Activated T-cell treated with anti-CD3 and anti-CD28 coated beads, Interleukin-2, amount 50 U/mL, for 24 hours (primary cell): ENCODE measurements around the gene ACY1.

Experiments
- DNase-seq: peaks from one replicate; pipeline ENCODE4 v3.0.0-alpha.2; 2020
- H3K27ac Mint-ChIP-seq: 2 replicates; pipeline ENCODE4 v1.8.0; 2020; ENCODE audit warnings: mild to moderate bottlenecking, mixed read lengths
- H3K27me3 Mint-ChIP-seq: 2 replicates; pipeline ENCODE4 v1.8.0; 2020; ENCODE audit warnings: mixed read lengths
- H3K36me3 Mint-ChIP-seq: 2 replicates; pipeline ENCODE4 v1.8.0; 2020; ENCODE audit warnings: low read depth, mixed read lengths
- H3K4me1 Mint-ChIP-seq: 2 replicates; pipeline ENCODE4 v1.8.0; 2020; ENCODE audit warnings: low read depth, mixed read lengths
- H3K4me3 Mint-ChIP-seq: 2 replicates; pipeline ENCODE4 v1.8.0; 2020; ENCODE audit warnings: mild to moderate bottlenecking, moderate library complexity, mixed read lengths
- H3K9me3 Mint-ChIP-seq: 2 replicates; pipeline ENCODE4 v1.8.0; 2020; ENCODE audit warnings: mixed read lengths

ACY1 gene

DNA sequence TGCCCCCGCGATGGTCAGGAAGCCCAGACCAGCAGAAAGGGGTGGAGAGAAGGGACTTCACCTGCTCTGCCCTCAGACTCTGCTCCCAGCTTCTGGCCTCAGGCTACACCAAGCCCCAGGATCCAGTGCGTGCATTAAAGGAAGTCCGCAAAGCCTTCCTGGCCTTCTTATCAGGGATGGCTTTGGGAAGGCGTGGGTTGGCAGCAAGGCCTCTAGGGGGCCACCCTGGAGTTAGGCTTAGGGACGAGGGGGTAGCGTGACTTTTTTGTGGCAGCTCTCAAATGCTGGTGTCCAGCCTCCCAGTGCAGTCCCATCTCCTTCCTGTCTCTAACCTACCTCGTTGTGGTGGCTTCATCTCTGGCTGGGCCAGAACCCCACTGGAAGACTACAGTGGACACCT is 31.3 kb downstream of the ACY1 start:
- Mint-ChIP-seq H3K9me3 (no peaks in the 10 kb centered on the region), H3K36me3 (no peaks in the 10 kb centered on the region), H3K4me1 (no peaks in the 10 kb centered on the region), H3K27me3 (no peaks in the 10 kb centered on the region), H3K27ac (no peak overlapping the region), H3K4me3 (no peak overlapping the region)
- DNase-seq = no peak

DNA sequence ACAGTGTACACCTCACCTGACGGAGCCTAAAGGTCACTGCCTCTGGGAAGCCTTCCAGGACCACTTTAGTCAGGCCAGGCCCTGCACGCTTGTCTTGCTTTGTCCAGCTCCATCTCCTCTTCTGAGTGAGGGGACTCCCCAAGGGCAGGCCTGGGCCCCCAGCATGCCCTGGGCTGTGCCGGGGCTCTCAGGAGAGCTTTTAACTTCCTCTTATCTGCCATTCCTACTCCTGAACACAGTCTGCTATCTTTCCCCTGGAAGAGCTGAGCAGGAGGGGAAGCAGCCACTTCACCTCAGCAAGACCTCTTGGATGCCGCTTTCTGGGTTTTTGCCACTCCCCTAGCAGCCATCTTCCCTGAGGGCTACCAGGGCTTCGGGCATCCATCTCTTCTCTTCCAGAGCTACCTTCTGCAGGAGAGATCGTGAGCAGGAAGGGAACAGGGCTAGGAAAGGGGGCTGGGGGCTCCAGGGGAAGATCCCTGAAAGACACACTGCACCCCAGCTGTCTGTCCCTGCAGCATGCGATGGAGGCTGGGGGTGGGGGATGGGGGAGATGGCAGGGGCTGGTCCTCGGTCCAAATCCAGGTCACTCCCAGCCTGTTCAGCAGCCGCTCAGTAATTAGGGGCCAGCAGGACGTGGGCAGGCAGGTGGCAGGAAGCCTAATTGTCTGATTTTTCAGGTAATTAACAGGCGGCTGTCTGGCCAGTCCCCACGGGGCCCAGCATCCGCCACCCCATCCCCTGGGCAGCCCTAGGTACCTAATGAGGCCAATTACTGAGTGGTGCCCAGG is 32.3 kb downstream of the ACY1 start:
- Mint-ChIP-seq H3K4me3 (no peak overlapping the region), H3K9me3 (no peaks in the 10 kb centered on the region), H3K4me1 (no peaks in the 10 kb centered on the region), H3K27me3 (no peaks in the 10 kb centered on the region), H3K36me3 (no peaks in the 10 kb centered on the region), H3K27ac (no peak overlapping the region)
- no peak for DNase-seq

DNA sequence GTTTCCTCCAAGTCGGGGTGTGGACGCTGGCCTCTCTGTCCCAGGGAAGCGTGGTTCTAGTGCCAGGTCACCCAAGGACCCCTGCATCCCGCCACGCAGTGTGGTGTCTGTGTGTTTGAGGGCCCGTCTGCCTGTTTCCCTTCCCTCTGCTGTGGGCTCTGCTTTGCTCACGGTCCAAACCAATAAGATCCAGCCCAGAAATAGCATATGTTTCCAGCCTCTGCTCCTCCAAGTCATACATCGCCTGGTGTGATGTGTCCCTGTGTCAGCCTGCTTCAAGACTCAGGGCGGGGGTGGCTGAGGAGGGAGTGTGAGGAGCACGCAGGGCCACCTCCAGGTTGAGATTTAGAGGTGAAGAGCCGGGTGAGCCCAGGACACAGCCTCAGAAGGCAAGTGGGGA is 34.3 kb downstream of the ACY1 start:
- no peaks in the 10 kb centered on the region for H3K4me1 Mint-ChIP-seq
- H3K27me3 Mint-ChIP-seq = no peaks in the 10 kb centered on the region
- DNase-seq = no peak
- no peaks in the 10 kb centered on the region for H3K36me3 Mint-ChIP-seq
- H3K4me3 Mint-ChIP-seq = no peak overlapping the region
- H3K9me3 Mint-ChIP-seq = no peaks in the 10 kb centered on the region
- no peak overlapping the region for H3K27ac Mint-ChIP-seq

DNA sequence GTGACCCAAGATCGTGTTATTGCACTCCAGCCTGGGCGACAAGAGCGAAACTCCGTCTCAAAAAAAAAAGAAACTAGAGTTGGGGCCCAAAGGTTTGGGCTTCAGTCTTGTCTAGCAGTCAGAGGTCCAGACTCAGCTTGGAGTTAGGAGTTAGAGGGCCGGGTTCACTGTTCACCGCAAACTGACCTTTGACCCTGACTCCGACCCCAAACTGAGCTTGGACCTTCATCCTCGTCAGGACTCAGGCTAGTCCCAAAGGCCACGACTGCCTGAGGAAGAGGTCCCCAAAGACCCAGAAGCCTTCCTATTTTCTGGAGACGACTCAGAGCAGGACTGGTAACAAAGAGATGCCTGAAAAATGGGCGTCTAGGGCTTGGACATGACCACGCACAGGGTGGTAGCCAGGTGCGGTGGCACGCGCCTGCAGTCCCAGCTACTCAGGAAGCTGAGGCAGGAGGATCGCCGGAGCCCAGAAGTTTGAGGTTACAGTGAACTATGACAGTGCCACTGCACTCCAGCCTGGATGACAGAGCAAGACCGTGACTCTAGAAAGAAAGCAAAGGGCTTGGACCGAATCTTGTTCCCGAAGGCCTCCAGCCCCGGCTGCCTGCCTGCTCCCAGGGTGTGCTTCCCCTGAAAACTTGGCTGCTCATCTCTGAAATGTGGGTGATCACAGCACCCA is 35.1 kb downstream of the ACY1 start:
- no peaks in the 10 kb centered on the region for H3K4me1 Mint-ChIP-seq
- DNase-seq = no peak
- H3K4me3 Mint-ChIP-seq = no peak overlapping the region
- H3K27ac Mint-ChIP-seq = no peak overlapping the region
- H3K9me3 Mint-ChIP-seq = no peaks in the 10 kb centered on the region
- H3K36me3 Mint-ChIP-seq = no peaks in the 10 kb centered on the region
- no peaks in the 10 kb centered on the region for H3K27me3 Mint-ChIP-seq

DNA sequence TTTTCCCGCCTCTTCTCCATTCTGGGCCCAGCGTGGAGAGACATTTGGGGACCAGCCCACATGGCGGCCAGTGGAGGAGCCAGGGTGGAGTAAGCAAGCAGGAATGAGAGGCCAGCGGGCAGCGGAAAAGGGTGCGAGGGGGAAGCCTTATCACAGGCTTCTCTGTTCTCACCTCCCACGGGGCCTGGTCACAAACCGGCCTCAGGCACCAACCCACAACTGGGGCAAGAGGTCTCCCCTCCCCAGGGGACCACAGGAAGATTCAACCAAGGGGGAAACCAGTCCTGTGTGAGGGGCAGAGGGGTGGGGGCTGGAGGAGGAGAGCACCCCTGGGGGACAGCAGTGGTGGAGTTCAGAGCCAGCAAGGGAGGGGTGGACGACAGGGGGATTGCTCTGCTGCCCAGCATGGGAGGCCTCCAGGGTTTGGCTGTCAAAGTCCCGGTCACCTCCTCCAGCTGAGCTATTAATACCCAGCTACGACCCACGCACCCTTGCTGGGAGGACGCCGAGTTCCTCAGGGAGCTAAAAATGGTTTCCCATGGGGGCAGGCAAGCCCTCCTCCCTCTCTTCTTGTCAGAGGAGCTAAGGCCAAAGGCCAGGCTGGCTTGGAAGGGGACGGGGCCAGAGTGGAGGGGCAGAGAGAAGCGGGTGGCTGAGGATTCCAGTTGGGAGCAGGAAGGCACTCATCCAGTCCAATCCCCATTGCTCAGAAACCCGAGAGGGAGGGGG is 36.2 kb downstream of the ACY1 start:
- no peaks in the 10 kb centered on the region for H3K4me1 Mint-ChIP-seq
- H3K36me3 Mint-ChIP-seq = no peaks in the 10 kb centered on the region
- no peaks in the 10 kb centered on the region for H3K9me3 Mint-ChIP-seq
- DNase-seq = no peak
- H3K27ac Mint-ChIP-seq = no peak overlapping the region
- H3K27me3 Mint-ChIP-seq = no peaks in the 10 kb centered on the region
- H3K4me3 Mint-ChIP-seq = no peak overlapping the region

DNA sequence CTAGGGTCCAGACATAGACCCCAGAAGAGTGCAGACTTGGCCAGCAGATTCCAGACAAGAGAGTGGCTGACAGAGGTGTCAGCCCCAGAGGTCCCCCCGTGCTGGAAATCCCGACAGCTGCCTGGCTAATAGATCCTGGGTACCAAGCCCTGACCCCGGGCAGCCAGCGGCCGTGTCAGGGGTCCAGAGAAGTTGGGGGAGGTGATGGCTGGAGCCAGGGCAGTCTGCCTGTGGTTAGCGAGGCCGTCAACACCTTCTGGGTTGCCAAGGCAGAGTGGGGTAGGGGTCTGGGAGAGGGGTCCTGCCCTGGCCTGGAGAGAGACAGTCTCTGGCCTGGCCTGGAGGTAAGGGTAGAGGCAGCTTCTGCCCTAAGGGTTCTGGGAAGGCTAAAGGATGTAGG is 37.5 kb downstream of the ACY1 start:
- H3K36me3 Mint-ChIP-seq = no peaks in the 10 kb centered on the region
- H3K27ac Mint-ChIP-seq = no peak overlapping the region
- H3K4me1 Mint-ChIP-seq = no peaks in the 10 kb centered on the region
- DNase-seq = no peak
- H3K9me3 Mint-ChIP-seq = no peaks in the 10 kb centered on the region
- H3K4me3 Mint-ChIP-seq = no peak overlapping the region
- no peaks in the 10 kb centered on the region for H3K27me3 Mint-ChIP-seq

DNA sequence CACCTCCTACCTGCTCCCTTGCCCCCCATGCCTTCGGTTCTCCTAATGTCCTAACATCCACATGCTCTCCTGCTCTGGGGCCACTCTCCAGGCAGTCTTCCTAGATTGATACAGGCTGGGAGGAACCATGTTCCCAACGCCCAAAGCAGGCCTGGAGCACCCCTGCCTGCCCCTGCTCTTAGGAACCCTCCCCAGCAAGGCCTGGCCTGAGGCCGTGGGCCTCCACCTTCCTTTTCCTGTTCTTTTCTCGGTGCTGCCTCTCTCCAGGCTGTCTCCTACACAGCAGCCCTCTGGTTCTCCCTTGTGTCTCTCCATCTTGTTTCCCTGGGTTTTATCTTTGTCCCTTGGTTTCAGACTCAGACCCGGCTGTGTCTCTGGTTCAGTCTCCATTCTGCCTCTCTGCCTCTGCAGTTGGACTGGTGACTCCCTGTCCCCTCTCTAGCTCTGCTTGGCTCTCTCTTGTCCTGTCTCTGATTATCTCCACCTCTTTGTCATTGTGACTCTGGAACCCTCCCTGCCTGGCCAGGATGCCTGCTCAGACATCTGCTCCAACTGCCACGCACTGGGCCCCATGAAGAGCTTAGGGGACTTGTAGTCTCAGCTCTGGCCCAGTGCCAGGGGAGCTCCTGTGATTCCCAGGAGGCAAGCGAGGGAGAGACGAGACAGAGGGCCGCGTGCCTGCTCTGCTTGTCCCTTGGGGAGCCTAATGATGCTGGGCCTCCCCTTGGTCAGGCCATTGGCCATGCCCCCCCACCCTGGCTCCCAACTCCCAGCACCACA is 38.3 kb downstream of the ACY1 start:
- H3K4me1 Mint-ChIP-seq = no peaks in the 10 kb centered on the region
- no peak overlapping the region for H3K4me3 Mint-ChIP-seq
- H3K27me3 Mint-ChIP-seq = no peaks in the 10 kb centered on the region
- no peak for DNase-seq
- no peaks in the 10 kb centered on the region for H3K9me3 Mint-ChIP-seq
- H3K36me3 Mint-ChIP-seq = no peaks in the 10 kb centered on the region
- no peak overlapping the region for H3K27ac Mint-ChIP-seq

DNA sequence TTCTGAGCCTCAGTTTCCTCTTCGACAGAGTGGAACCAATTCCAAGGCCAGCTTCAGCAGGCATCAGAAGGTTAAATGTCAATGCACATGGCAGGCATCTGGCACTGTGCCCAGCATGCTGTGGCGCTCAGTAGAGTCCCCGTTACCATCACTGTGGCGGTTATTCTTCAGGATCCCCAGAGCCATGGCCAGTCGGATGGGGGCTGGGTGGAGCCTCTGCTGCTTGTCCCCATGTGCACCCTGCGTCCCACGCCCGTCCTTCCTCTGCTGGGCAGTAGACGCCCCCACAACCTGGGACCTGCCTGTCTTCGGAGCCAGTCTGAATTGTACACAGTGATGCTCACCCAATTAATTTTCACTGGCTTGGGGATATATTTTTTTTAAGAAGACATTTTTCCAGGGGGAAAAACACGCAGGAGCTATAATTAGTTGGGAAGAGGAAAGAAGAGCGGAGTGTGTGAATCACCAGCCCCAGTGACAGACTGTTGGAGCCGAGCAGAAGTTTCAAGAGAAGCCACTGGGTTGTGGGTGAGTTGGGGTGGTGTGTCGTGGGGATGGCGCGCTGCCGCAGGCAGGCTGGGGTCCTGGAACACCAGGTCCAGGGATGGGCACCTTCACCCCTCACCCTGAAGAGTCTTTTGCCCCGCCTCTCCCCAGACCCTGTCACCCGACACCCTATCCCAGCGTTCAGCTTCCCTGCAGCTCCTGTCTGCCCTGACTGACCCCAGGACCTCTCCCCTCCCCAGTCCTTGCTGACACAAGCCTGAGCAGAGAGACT is 39.2 kb downstream of the ACY1 start:
- DNase-seq = no peak
- no peaks in the 10 kb centered on the region for H3K9me3 Mint-ChIP-seq
- no peak overlapping the region for H3K4me3 Mint-ChIP-seq
- H3K36me3 Mint-ChIP-seq = no peaks in the 10 kb centered on the region
- H3K4me1 Mint-ChIP-seq = no peaks in the 10 kb centered on the region
- no peaks in the 10 kb centered on the region for H3K27me3 Mint-ChIP-seq
- H3K27ac Mint-ChIP-seq = no peak overlapping the region

DNA sequence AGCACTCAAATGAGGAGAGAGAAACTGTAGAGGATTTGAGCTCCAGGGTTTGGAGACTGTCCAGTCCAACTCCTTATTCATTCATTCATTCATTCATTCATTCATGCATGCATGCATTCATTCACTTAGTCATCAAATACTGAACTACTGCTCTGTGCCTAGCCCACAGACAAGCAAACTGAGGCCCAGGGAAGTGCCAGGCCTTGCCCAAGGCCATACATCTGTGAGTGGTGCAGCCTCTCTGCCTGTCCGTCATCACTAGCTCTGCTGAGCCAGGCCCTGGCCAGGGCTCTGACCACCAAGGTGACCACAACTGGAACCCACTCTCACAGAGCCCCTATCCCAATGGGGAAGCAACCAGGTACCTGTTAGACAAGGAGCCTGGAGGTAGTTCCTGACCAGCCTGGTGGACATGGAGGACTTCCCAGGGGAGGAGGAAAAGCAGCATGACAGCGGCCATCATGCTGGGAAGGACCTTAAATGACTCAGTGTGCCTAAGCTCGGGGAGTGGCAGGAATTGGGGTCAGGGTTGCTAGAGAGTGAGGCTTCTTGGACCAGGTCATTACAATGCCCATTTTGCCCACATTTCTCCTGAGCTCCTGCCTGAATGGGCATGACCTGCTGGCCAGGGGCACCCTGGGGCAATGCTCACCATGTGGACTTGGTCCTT is 39.9 kb downstream of the ACY1 start:
- no peaks in the 10 kb centered on the region for H3K9me3 Mint-ChIP-seq
- no peak for DNase-seq
- no peaks in the 10 kb centered on the region for H3K27me3 Mint-ChIP-seq
- H3K4me1 Mint-ChIP-seq = no peaks in the 10 kb centered on the region
- no peaks in the 10 kb centered on the region for H3K36me3 Mint-ChIP-seq
- no peak overlapping the region for H3K4me3 Mint-ChIP-seq
- no peak overlapping the region for H3K27ac Mint-ChIP-seq

DNA sequence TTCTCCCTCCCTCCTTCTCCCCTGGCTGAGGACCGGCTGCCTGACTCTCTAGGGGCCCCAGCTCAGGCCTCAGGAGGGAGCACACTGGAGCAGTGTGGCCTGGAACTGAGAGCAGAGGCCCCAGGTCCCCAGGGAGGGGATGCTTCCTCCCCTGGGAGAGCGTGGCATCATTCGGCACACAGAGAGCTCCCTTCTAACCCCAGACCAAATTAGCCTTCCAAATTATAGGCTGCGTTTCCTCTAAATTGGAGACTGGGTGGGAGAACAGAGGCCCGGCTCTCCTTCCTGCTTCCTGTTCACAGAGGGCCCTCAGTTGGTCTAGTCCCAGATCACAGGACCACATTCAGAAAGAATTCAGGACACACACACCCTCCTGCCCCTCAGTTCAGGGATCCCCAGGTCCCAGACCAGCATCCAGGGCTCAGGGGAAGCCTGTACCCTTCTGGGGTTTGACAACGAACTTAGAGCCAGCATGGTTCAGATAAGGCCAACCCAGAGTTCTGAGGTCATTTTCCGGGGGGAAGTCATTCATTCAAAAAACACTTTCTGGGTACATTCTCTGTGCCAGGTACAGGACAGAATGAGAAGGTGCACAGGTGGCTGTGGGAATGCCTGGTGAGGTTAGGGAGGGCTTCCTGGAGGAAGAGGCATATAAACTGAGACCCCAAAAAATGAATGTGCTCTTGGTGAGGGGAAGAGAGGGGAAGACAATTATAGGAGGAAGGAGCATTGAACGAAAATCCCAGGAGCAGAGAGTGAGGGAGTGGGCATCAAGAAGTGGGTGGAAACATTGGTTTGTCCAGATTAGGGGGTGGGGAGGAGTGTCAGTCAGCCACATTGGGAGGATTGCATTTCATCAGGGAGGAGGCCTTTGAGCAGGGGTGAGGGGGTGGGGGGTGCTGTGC is 40.8 kb downstream of the ACY1 start:
- H3K4me1 Mint-ChIP-seq = no peaks in the 10 kb centered on the region
- H3K36me3 Mint-ChIP-seq = no peaks in the 10 kb centered on the region
- DNase-seq = no peak
- H3K27ac Mint-ChIP-seq = no peak overlapping the region
- H3K9me3 Mint-ChIP-seq = no peaks in the 10 kb centered on the region
- H3K27me3 Mint-ChIP-seq = no peaks in the 10 kb centered on the region
- no peak overlapping the region for H3K4me3 Mint-ChIP-seq

DNA sequence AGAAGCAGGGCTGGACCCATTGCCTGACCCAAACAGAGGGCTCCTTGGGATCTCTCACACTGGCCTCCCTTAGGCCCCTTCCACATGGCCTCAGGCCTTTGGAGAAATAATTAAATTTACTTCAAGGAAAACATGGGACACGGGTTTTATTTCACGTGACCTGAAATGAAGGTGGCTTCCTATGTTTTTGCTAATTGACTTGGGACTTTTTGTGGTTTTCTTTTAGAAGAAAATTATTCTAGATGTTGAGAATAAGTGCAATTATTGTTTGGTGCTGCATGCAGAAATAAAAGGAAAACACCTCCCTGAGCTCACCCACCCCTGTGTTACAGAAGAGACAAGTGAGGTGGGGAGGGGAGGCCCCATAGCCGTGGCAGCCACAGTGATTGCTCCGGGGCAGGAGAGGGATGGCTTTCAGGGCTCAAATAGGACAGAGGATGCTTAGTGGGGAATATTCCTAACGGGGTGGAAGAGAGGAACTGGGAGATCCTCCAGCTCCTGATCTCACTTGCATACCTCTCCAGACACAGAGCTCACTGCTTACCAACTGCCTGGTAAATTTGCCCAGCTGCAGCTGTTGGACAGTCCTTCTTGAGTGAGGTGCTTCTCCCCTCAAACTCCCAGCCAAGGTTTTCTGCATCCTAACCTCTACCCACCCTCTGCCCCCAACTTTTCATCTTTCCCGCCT is 41.6 kb downstream of the ACY1 start:
- H3K4me1 Mint-ChIP-seq = no peaks in the 10 kb centered on the region

DNA sequence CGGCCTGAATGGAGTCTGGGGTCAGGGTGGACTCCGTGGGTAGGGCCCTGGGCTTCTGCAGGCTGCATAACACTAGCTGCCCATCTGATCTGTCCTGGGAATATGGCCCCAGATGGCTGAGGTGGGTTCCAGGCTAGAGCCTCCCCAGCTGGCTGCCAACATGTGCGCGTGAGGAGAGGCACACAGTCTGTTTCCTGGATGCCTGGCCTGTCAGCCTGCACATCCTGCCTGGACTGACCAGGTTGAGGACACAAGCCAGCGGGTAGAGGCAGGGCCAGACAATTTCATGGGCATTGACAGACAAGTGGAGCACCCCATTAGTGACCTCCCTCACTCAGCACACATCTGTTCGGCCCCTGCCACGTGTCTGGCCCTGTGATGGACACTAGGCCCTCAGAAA is 42.1 kb downstream of the ACY1 start:
- H3K9me3 Mint-ChIP-seq = no peaks in the 10 kb centered on the region
- no peak for DNase-seq
- H3K4me3 Mint-ChIP-seq = no peak overlapping the region
- no peaks in the 10 kb centered on the region for H3K36me3 Mint-ChIP-seq
- H3K4me1 Mint-ChIP-seq = no peaks in the 10 kb centered on the region
- H3K27me3 Mint-ChIP-seq = no peaks in the 10 kb centered on the region
- no peak overlapping the region for H3K27ac Mint-ChIP-seq

More for the DNA sequence above, 41.6 kb downstream of the ACY1 start:
- no peak for DNase-seq
- H3K4me3 Mint-ChIP-seq = no peak overlapping the region
- H3K27me3 Mint-ChIP-seq = no peaks in the 10 kb centered on the region
- H3K9me3 Mint-ChIP-seq = no peaks in the 10 kb centered on the region
- no peak overlapping the region for H3K27ac Mint-ChIP-seq
- H3K36me3 Mint-ChIP-seq = no peaks in the 10 kb centered on the region
